Measurements from ENCODE around the gene CABP7.
A peak's percentile ranks its signal among the peaks of the same experiment; 100 is the strongest.

Gene CABP7

GRCh38 chr22:29702000-29702930 is 17.5 kb upstream of the CABP7 start:
- DNase-seq = no peak

GRCh38 chr22:29702931-29703501 is 16.8 kb upstream of the CABP7 start:
- DNase-seq = no peak

GRCh38 chr22:29703569-29704195 is 16.1 kb upstream of the CABP7 start:
- DNase-seq = no peak

GRCh38 chr22:29704528-29705285 is 15.1 kb upstream of the CABP7 start:
- DNase-seq = no peak

GRCh38 chr22:29705651-29706050 is 14.2 kb upstream of the CABP7 start:
- DNase-seq = no peak

GRCh38 chr22:29706486-29706885 is 13.3 kb upstream of the CABP7 start:
- DNase-seq = no peak

GRCh38 chr22:29707010-29707409 is 12.8 kb upstream of the CABP7 start:
- no peak for DNase-seq

- DNase-seq = no peak
These were observed 12.3 kb upstream of the CABP7 start for GRCh38 chr22:29707471-29707870.

GRCh38 chr22:29710193-29710592 is 9.6 kb upstream of the CABP7 start:
- no peak for DNase-seq

GRCh38 chr22:29710922-29711593 is 8.7 kb upstream of the CABP7 start:
- DNase-seq = no peak

GRCh38 chr22:29712119-29712518 is 7.7 kb upstream of the CABP7 start:
- no peak for DNase-seq

- DNase-seq = no peak
These were observed 6.6 kb upstream of the CABP7 start for GRCh38 chr22:29713156-29713727.

GRCh38 chr22:29715240-29715639 is 4.6 kb upstream of the CABP7 start:
- DNase-seq = no peak

- DNase-seq = no peak
These were observed 4.1 kb upstream of the CABP7 start for GRCh38 chr22:29715705-29716104.

GRCh38 chr22:29716814-29717545 is 2.8 kb upstream of the CABP7 start:
- peak; percentile 33 for DNase-seq

- no peak for DNase-seq
These were observed 2.0 kb upstream of the CABP7 start for GRCh38 chr22:29717789-29718188.

GRCh38 chr22:29718949-29719898 is 579 bp upstream of the CABP7 start:
- no peak for DNase-seq

GRCh38 chr22:29720811-29721323 is 1.1 kb downstream of the CABP7 start:
- DNase-seq = no peak

GRCh38 chr22:29722151-29722550 is 2.3 kb downstream of the CABP7 start:
- DNase-seq = no peak

- DNase-seq = no peak
These were observed 2.8 kb downstream of the CABP7 start for GRCh38 chr22:29722587-29722986.

Measured in activated CD4-positive, alpha-beta T cell treated with anti-CD3 and anti-CD28 coated beads, Interleukin-10, Interleukin-2, amounts not matched to agents 100 ng/mL and 50 ng/mL, durations not matched to agents 16 hours and 8 hours (primary cell).